ENCODE measurements around the gene TAF11.

DNA sequence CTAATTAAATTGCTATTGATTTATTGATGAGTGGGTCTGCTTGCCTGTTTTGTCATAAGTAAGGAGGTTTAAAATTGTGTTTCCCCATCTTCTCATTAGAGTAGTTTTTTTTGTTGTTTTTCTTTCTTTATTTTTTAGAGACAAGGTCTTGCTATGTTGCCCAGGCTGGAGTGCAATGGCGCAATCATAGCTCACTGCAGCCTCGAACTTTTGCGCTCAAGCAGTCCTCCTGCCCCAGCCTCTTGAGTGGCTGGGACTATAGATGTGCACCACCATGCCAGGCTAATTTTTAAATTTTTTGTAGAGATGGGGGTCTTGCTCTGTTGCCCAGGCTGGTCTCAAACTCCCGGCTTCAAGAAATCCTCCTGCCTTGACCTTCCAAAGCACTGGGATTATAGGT, 32.3 kb upstream of the TAF11 start:
- TF ChIP-seq EZH2 (IDR thresholded peaks at IDR 0.05; ENCODE audit: low read depth, low read length, severe bottlenecking) (no peak), HDAC2 (IDR thresholded peaks at IDR 0.05; ENCODE audit: borderline replicate concordance in 1 of 2, low read depth in 2 of 2, low read length in 2 of 2) (no peak), POLR2A (IDR thresholded peaks at IDR 0.05; ENCODE audit: control extremely low read depth in 1 of 2, low read depth in 2 of 2, low read length in 2 of 2) (no peak), JUN (IDR thresholded peaks at IDR 0.05; ENCODE audit: low read depth, low read length) (no peak), RAD21 (IDR thresholded peaks at IDR 0.05 in 1 of 2, conservative IDR thresholded peaks at IDR 0.05 in 1 of 2; ENCODE audit: low read depth in 2 of 2, low read length in 2 of 2) (no peak), SUZ12 (IDR thresholded peaks at IDR 0.05; ENCODE audit: low read length) (no peak), GTF2F1 (IDR thresholded peaks at IDR 0.05; ENCODE audit: borderline replicate concordance, low read depth, low read length) (no peak)
- TF ChIP-seq, protein P1, sequence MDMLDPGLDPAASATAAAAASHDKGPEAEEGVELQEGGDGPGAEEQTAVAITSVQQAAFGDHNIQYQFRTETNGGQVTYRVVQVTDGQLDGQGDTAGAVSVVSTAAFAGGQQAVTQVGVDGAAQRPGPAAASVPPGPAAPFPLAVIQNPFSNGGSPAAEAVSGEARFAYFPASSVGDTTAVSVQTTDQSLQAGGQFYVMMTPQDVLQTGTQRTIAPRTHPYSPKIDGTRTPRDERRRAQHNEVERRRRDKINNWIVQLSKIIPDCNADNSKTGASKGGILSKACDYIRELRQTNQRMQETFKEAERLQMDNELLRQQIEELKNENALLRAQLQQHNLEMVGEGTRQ (IDR thresholded peaks at IDR 0.05; ENCODE audit: low read length), result no peak
- TF ChIP-seq, protein P2, sequence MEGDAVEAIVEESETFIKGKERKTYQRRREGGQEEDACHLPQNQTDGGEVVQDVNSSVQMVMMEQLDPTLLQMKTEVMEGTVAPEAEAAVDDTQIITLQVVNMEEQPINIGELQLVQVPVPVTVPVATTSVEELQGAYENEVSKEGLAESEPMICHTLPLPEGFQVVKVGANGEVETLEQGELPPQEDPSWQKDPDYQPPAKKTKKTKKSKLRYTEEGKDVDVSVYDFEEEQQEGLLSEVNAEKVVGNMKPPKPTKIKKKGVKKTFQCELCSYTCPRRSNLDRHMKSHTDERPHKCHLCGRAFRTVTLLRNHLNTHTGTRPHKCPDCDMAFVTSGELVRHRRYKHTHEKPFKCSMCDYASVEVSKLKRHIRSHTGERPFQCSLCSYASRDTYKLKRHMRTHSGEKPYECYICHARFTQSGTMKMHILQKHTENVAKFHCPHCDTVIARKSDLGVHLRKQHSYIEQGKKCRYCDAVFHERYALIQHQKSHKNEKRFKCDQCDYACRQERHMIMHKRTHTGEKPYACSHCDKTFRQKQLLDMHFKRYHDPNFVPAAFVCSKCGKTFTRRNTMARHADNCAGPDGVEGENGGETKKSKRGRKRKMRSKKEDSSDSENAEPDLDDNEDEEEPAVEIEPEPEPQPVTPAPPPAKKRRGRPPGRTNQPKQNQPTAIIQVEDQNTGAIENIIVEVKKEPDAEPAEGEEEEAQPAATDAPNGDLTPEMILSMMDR (IDR thresholded peaks at IDR 0.05; ENCODE audit: control extremely low read depth in 1 of 3, insufficient read depth in 1 of 3, low read depth in 1 of 3, low read length in 3 of 3), result no peak
